Activated B cell treated with CpG ODN at 0.5 μM for 24 hours (primary cell): ENCODE measurements around the gene ABCB8. TPM values are rescaled to one million over a fixed set of nuclear protein-coding genes. Genes with fewer than 3 reads are reported as not detected.

Experiments
- ATAC-seq: fragments of 200-7000 bp; cut with Tn5 transposase; one replicate; pipeline ENCODE4 v1.10.0; 2021; ENCODE audit warnings: low read depth, mild to moderate bottlenecking, moderate library complexity
- CTCF ChIA-PET: fragments of 350-600 bp; sonication (Branson Sonifier 250); formaldehyde crosslinking; loops from one replicate; lab custom pipeline; 2021; ENCODE audit warnings: antibody characterized with exemption; lab: Charles Lee
- POLR2A ChIA-PET: fragments of 350-600 bp; sonication (Branson Sonifier 250); formaldehyde crosslinking; loops from one replicate; lab custom pipeline; 2021; ENCODE audit warnings: antibody characterized with exemption; lab: Charles Lee
- DNase-seq: peaks from one replicate; pipeline ENCODE4 v3.0.0; 2022
- H3K27ac Mint-ChIP-seq: one replicate; pipeline ENCODE4 v1.8.0; 2020; ENCODE audit warnings: mixed read lengths
- H3K27me3 Mint-ChIP-seq: one replicate; pipeline ENCODE4 v1.8.0; 2021; ENCODE audit warnings: mixed read lengths
- H3K36me3 Mint-ChIP-seq: one replicate; pipeline ENCODE4 v1.8.0; 2021; ENCODE audit warnings: low read depth, mixed read lengths
- H3K4me1 Mint-ChIP-seq: one replicate; pipeline ENCODE4 v1.8.0; 2021; ENCODE audit warnings: mixed read lengths
- H3K4me3 Mint-ChIP-seq: one replicate; pipeline ENCODE4 v1.8.0; 2020; ENCODE audit warnings: mild to moderate bottlenecking, mixed read lengths
- H3K9me3 Mint-ChIP-seq: one replicate; pipeline ENCODE4 v1.8.0; 2020; ENCODE audit warnings: mixed read lengths
- intact Hi-C: fragments of 100-400 bp; cut with micrococcal nuclease; formaldehyde crosslinking; loops from one replicate; pipeline ENCODE4 v1.15.1; 2024
- total RNA-seq: library from RNA; stranded (reverse); gene quantifications from 2 replicates; pipeline ENCODE4 v1.2.3, GENCODE V29; 2022
- TF ChIP-seq, protein P1 (sequence below): fragments of 200-600 bp; IDR thresholded peaks from one replicate; pipeline ENCODE4 v1.8.0; 2022; ENCODE audit warnings: antibody characterized with exemption, mild to moderate bottlenecking

The ABCB8 gene
- total RNA-seq, 1 donor from 2014 or later: 46.5 TPM

- H3K36me3 Mint-ChIP-seq: no peaks in the 10 kb centered on the region
- H3K27me3 Mint-ChIP-seq: peaks cover 40% of the 10 kb centered on the region
- POLR2A ChIA-PET: no interaction called here
- peaks cover 12% of the 10 kb centered on the region for H3K9me3 Mint-ChIP-seq
- TF ChIP-seq, protein P1, sequence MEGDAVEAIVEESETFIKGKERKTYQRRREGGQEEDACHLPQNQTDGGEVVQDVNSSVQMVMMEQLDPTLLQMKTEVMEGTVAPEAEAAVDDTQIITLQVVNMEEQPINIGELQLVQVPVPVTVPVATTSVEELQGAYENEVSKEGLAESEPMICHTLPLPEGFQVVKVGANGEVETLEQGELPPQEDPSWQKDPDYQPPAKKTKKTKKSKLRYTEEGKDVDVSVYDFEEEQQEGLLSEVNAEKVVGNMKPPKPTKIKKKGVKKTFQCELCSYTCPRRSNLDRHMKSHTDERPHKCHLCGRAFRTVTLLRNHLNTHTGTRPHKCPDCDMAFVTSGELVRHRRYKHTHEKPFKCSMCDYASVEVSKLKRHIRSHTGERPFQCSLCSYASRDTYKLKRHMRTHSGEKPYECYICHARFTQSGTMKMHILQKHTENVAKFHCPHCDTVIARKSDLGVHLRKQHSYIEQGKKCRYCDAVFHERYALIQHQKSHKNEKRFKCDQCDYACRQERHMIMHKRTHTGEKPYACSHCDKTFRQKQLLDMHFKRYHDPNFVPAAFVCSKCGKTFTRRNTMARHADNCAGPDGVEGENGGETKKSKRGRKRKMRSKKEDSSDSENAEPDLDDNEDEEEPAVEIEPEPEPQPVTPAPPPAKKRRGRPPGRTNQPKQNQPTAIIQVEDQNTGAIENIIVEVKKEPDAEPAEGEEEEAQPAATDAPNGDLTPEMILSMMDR: no peak
- intact Hi-C loops: no loop called here
- no peak for DNase-seq
- no peak overlapping the region for H3K27ac Mint-ChIP-seq
- peak; percentile 62 for ATAC-seq
- peaks cover 13% of the 10 kb centered on the region for H3K4me1 Mint-ChIP-seq
- CTCF ChIA-PET: no interaction called here
- H3K4me3 Mint-ChIP-seq: no peak overlapping the region
These were observed 35.4 kb upstream of the ABCB8 start for GRCh38 chr7:150992833-150993302.

- peaks cover 40% of the 10 kb centered on the region for H3K27me3 Mint-ChIP-seq
- H3K9me3 Mint-ChIP-seq: peaks cover 12% of the 10 kb centered on the region
- ATAC-seq (no peak), DNase-seq (no peak)
- TF ChIP-seq, protein P1: no peak
- CTCF ChIA-PET: interaction anchor here (0.8 kb wide), 1 partner anchor 25 kb away, joined by 3 read pairs; no protein-coding TSS in a partner anchor
- no peak overlapping the region for H3K27ac Mint-ChIP-seq
- no peak overlapping the region for H3K4me3 Mint-ChIP-seq
- POLR2A ChIA-PET: no interaction called here
- H3K4me1 Mint-ChIP-seq: peaks cover 9% of the 10 kb centered on the region
- no peaks in the 10 kb centered on the region for H3K36me3 Mint-ChIP-seq
- intact Hi-C loops: no loop called here
These were observed 34.7 kb upstream of the ABCB8 start for GRCh38 chr7:150993511-150993910.

GRCh38 chr7:150994141-150994837, 34.0 kb upstream of the ABCB8 start:
- intact Hi-C loops: no loop called here
- ChIA-PET POLR2A (no interaction called here), CTCF (interaction anchor here (0.8 to 1.4 kb wide), 2 partner anchors 9 to 24 kb away, joined by 3 to 5 read pairs; no protein-coding TSS in a partner anchor)
- no peak for ATAC-seq
- Mint-ChIP-seq H3K27ac (no peak overlapping the region), H3K36me3 (no peaks in the 10 kb centered on the region), H3K9me3 (peaks cover 12% of the 10 kb centered on the region), H3K4me3 (no peak overlapping the region), H3K4me1 (peaks cover 3% of the 10 kb centered on the region), H3K27me3 (peaks cover 33% of the 10 kb centered on the region)
- no peak for DNase-seq
- TF ChIP-seq, protein P1: no peak

DNA sequence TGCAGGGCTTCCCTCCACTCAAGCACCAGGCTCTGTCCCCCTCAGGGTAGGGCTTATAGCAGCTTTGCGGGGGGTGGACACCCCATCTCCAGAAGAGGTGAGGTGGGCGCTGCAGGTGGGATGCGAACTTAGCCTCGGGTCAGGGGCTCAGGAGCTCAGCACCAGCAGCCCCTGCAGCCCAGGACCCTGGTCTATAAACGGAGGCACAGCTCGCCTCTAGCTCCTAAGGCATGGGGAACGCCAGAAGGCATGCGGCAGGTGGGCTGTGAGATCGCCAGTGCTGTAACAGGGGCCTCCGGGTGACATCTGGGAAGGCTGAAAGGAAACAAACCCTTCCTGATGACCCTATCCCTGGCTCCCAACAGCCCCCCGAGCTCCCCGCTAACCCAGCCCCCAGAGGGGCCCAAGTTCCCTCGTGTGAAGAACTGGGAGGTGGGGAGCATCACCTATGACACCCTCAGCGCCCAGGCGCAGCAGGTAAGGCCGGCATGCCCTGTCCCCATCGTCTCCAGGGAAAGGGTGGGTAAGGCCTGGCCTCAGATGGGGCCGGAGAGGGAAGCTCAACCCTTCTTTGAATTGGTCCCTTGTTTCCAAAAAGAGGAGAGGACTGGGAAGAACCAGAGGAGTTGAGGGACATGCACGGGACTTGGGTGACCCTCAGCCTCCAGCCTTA, 33.3 kb upstream of the ABCB8 start:
- no peak for DNase-seq
- intact Hi-C loops: no loop called here

More for the DNA sequence above, 33.3 kb upstream of the ABCB8 start:
- Mint-ChIP-seq H3K27ac (no peak overlapping the region), H3K27me3 (peaks cover 27% of the 10 kb centered on the region), H3K4me3 (no peak overlapping the region), H3K9me3 (peaks cover 10% of the 10 kb centered on the region), H3K4me1 (peaks cover 3% of the 10 kb centered on the region), H3K36me3 (no peaks in the 10 kb centered on the region)
- POLR2A ChIA-PET: no interaction called here
- ATAC-seq: no peak
- CTCF ChIA-PET: interaction anchor here (1.4 kb wide), 1 partner anchor 10 kb away, joined by 5 read pairs; no protein-coding TSS in a partner anchor
- TF ChIP-seq, protein P1: no peak
